ENCODE data around the gene TSPAN17. TPM values are rescaled to one million over a fixed set of nuclear protein-coding genes. Genes with fewer than 3 reads are reported as not detected.
"Not testable (repeated sequence)": the region's sequence is repeated elsewhere in the genome, so short reads cannot be mapped to it uniquely, and the experiment has no call there.

The TSPAN17 gene, protein sequence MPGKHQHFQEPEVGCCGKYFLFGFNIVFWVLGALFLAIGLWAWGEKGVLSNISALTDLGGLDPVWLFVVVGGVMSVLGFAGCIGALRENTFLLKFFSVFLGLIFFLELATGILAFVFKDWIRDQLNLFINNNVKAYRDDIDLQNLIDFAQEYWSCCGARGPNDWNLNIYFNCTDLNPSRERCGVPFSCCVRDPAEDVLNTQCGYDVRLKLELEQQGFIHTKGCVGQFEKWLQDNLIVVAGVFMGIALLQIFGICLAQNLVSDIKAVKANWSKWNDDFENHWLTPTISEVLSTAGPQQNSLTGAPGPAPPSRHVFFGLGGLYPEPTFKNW
- total RNA-seq (2013), result 13.2 TPM
- polyA plus RNA-seq (10 to 100 TPM; 22.2 to 27.7 (median 24.1) TPM), polyA minus RNA-seq (8.2 and 13.2 TPM in 2 replicates), total RNA-seq (2.2 to 17.4 (median 14.5) reads per million in 11 experiments)

DNA sequence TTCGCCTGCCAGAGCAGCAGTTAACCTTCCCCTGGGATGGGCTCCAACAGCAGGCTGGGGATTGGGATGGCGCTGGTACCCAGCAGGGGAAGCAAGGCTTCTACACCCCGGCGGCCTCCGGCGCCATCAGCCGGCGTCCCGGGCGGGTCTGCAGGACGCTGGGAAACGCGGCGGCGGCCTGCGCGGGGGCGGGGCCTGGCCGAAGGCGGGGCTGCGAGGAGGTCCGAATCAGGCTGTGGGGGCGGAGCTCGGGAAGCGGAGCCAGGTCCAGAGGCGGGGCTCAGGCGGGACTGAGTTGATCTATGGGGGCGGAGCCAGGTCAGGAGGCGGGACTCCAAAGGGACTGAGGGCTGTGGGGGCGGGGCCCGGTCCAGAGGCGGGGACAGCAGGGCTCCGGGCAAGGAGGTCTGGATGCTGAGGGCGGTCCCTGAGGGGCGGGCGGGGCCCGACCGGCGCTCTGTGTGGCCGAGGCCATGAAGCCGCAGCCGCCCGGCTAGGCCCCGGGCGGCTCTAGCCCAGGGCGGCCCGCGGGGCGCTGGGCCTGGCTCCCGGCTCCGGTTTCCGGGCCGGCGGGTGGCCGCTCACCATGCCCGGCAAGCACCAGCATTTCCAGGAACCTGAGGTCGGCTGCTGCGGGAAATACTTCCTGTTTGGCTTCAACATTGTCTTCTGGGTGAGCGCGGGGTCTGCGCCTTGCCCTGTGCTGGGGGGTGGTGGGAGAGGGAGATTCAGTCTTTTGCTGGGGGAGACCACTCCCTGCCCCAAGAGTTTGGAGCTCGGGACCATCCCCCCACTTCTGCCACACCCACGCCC is at the start of gene TSPAN17:
TSS of gene TSPAN17 (plus strand) at position 455 of the 813 bp plus-strand sequence. CDS start at position 587, 132 bp downstream.
- Histone ChIP-seq H4K20me1 (ENCODE audit: insufficient read depth, low read length) (peaks cover 14% of the 10 kb centered on the region), H3K36me3 (replicated peaks in 1 of 2; ENCODE audit: control insufficient read depth in 1 of 2, insufficient read depth in 2 of 2, low read length in 2 of 2) (no peaks in the 10 kb centered on the region), H3K79me2 (ENCODE audit: insufficient read depth, low read length) (no peaks in the 10 kb centered on the region), H3K9me3 (replicated peaks in 1 of 2; ENCODE audit: control insufficient read depth in 1 of 2, insufficient read depth in 1 of 2, low read length in 2 of 2) (no peaks in the 10 kb centered on the region), H2AFZ (ENCODE audit: insufficient read depth, low read depth, low read length, poor library complexity, severe bottlenecking) (peak within 1 kb of the TSS; percentile 90), H3K4me1 (ENCODE audit: control insufficient read depth in 1 of 2, insufficient read depth in 2 of 2, low read length in 2 of 2) (peaks cover 22 to 28% of the 10 kb centered on the region in 2 donors), H3K27me3 (ENCODE audit: control insufficient read depth in 2 of 2, insufficient read depth in 2 of 2, low read length in 2 of 2) (no peaks in the 10 kb centered on the region), H3K9ac (ENCODE audit: insufficient read depth, low read length, poor library complexity, severe bottlenecking) (peak within 1 kb of the TSS; percentile 78), H3K4me2 (replicated peaks; ENCODE audit: extremely low read depth, low read length, poor library complexity, severe bottlenecking) (peak within 1 kb of the TSS; percentile 97), H3K4me3 (replicated peaks in 1 of 3; ENCODE audit: low read depth in 2 of 3, low read length in 3 of 3) (peak within 1 kb of the TSS; percentile 60 to 88 (median 69)), H3K27ac (ENCODE audit: low read depth in 1 of 2, low read length in 2 of 2) (peak within 1 kb of the TSS in 1 of 2 donors; percentile 74)
- H3K9me3 Mint-ChIP-seq, result peaks cover 0 to 3% (median 0%) of the 10 kb centered on the region in 7 donors
- intact Hi-C loops (cut with micrococcal nuclease), result loop anchor here in 1 of 2 donors (5.0 kb wide), 1 partner anchor 110 kb away; the partner anchor contains the start of gene RNF44
- under 1% methylated on average over 54 of the region's 63 CpGs for WGBS (ENCODE audit: insufficient coverage)
- peaks cover 32% of the 10 kb centered on the region for H3K4me1 Mint-ChIP-seq
- TF ChIP-seq, protein P1, sequence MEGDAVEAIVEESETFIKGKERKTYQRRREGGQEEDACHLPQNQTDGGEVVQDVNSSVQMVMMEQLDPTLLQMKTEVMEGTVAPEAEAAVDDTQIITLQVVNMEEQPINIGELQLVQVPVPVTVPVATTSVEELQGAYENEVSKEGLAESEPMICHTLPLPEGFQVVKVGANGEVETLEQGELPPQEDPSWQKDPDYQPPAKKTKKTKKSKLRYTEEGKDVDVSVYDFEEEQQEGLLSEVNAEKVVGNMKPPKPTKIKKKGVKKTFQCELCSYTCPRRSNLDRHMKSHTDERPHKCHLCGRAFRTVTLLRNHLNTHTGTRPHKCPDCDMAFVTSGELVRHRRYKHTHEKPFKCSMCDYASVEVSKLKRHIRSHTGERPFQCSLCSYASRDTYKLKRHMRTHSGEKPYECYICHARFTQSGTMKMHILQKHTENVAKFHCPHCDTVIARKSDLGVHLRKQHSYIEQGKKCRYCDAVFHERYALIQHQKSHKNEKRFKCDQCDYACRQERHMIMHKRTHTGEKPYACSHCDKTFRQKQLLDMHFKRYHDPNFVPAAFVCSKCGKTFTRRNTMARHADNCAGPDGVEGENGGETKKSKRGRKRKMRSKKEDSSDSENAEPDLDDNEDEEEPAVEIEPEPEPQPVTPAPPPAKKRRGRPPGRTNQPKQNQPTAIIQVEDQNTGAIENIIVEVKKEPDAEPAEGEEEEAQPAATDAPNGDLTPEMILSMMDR (IDR thresholded peaks at IDR 0.05), result no peak
- peaks cover 2 to 5% (median 4%) of the 10 kb centered on the region in 3 donors for H3K27me3 Mint-ChIP-seq (ENCODE audit: low read depth in 3 of 3)
- DNase-seq, result peak; percentile 96 to 99 (median 98)
- H3K27ac Mint-ChIP-seq, result peak within 1 kb of the TSS; percentile 32 to 85 (median 74)
- H3K36me3 Mint-ChIP-seq, result peaks cover 2 to 5% of the 10 kb centered on the region in 2 donors
- H3K4me3 Mint-ChIP-seq, result peak within 1 kb of the TSS; percentile 84 to 92

DNA sequence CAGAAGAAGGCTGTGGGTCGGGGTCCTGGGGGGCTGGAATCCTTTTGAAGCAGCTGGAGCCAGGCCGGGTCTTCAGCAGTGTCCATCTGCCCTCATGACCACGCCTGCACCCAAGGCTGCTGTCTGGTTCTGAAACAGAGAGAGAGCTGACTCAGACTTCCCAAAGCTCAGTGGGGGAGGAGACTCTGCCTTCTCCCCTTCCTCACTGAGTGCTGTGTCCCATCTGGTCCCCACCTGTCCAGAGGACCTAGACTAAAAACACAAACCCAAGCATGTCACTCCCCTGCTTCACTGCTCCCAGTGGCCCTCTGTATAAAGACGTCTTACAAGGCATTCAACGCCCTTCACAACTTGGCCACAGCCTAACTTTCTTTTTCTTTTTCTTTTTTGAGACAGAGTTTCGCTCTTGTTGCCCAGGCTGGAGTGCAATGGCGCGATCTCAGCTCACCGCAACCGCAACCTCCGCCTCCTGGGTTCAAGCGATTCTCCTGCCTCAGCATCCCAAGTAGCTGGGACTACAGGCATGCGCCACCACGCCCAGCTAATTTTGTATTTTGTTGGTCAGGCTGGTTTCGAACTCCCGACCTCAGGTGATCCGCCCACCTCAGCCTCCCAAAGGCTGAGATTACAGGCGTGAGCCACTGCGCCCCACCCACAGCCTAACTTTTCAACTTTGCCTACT is 47.4 kb upstream of the TSPAN17 start:
- H3K4me1 Mint-ChIP-seq; H3K36me3 ChIP-seq (replicated peaks in 1 of 2; ENCODE audit: control insufficient read depth in 1 of 2, insufficient read depth in 2 of 2, low read length in 2 of 2); H3K79me2 ChIP-seq (ENCODE audit: insufficient read depth, low read length); H3K36me3 Mint-ChIP-seq; H3K9me3 Mint-ChIP-seq; DNase-seq; intact Hi-C loops (cut with micrococcal nuclease); H3K27ac ChIP-seq (ENCODE audit: low read depth in 1 of 2, low read length in 2 of 2); H3K4me2 ChIP-seq (replicated peaks; ENCODE audit: extremely low read depth, low read length, poor library complexity, severe bottlenecking); H3K27ac Mint-ChIP-seq; H4K20me1 ChIP-seq (ENCODE audit: insufficient read depth, low read length); H3K9me3 ChIP-seq (replicated peaks in 1 of 2; ENCODE audit: control insufficient read depth in 1 of 2, insufficient read depth in 1 of 2, low read length in 2 of 2); H2AFZ ChIP-seq (ENCODE audit: insufficient read depth, low read depth, low read length, poor library complexity, severe bottlenecking); H3K4me3 ChIP-seq (replicated peaks in 1 of 3; ENCODE audit: low read depth in 2 of 3, low read length in 3 of 3); H3K9ac ChIP-seq (ENCODE audit: insufficient read depth, low read length, poor library complexity, severe bottlenecking): not testable (repeated sequence)
- Mint-ChIP-seq H3K4me3 (peak overlapping the region in 1 of 2 donors; percentile 0), H3K27me3 (ENCODE audit: low read depth in 3 of 3) (peaks cover 34 to 54% (median 40%) of the 10 kb centered on the region in 3 donors)
- 94% methylated on average over 15 of the region's 19 CpGs for WGBS (ENCODE audit: insufficient coverage)
- Histone ChIP-seq H3K4me1 (ENCODE audit: control insufficient read depth in 1 of 2, insufficient read depth in 2 of 2, low read length in 2 of 2) (peaks cover 2 to 12% of the 10 kb centered on the region in 2 donors), H3K27me3 (ENCODE audit: control insufficient read depth in 2 of 2, insufficient read depth in 2 of 2, low read length in 2 of 2) (peaks cover 0 to 38% of the 10 kb centered on the region in 2 donors)

Data from CD14-positive monocyte (primary cell).